Fibroblast of skin of abdomen (primary cell): ENCODE measurements around the gene ECHDC1. TPM values are rescaled to one million over a fixed set of nuclear protein-coding genes. Genes with fewer than 3 reads are reported as not detected.
A peak's percentile ranks its signal among the peaks of the same experiment; 100 is the strongest.
"Not testable (repeated sequence)": the region's sequence is repeated elsewhere in the genome, so short reads cannot be mapped to it uniquely, and the experiment has no call there.

Source experiments
- DNase-seq: peaks from one replicate; pipeline ENCODE4 v3.0.0-alpha.2; 2013
- polyA plus RNA-seq, 2 experiments: library from polyadenylated mRNA; unstranded; fragments of 120-200 nt; gene quantifications; one replicate each; pipeline ENCODE4 v1.2.1, GENCODE V29; 2013; ENCODE audit not compliant: insufficient read length in 2 of 2

The ECHDC1 gene, protein sequence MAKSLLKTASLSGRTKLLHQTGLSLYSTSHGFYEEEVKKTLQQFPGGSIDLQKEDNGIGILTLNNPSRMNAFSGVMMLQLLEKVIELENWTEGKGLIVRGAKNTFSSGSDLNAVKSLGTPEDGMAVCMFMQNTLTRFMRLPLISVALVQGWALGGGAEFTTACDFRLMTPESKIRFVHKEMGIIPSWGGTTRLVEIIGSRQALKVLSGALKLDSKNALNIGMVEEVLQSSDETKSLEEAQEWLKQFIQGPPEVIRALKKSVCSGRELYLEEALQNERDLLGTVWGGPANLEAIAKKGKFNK
- 50.1 TPM for polyA plus RNA-seq (2013, experiment 1 of 2; ENCODE audit: insufficient read length)
- 53.9 TPM for polyA plus RNA-seq (2013, experiment 2 of 2; ENCODE audit: insufficient read length)

GRCh38 chr6:127342946-127343808, at the start of gene ECHDC1:
ECHDC1 (minus strand) TSS chr6:127343609; CDS start chr6:127331028, 12,581 bp downstream.
- peak; percentile 73 for DNase-seq

DNA sequence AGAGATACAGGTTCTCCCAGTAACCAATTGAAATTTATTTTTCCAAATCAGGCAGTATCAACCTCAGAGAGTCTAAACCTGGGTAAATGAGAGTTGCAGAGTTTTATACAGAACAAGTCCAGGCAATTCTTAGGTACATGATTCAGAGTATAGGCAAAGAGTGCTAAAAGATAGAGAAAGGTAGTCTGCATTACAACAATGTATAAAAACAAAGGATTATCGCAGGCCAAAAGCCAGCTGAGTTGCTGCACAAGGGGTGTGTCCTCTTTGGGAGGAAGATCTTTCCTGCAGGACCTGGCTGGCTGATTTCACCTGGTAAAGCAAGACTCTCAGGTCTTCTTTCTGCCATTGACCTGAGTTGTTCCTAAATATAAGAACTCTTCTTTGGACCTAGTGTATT, 48.9 kb upstream of the ECHDC1 start:
- no peak for DNase-seq

DNA sequence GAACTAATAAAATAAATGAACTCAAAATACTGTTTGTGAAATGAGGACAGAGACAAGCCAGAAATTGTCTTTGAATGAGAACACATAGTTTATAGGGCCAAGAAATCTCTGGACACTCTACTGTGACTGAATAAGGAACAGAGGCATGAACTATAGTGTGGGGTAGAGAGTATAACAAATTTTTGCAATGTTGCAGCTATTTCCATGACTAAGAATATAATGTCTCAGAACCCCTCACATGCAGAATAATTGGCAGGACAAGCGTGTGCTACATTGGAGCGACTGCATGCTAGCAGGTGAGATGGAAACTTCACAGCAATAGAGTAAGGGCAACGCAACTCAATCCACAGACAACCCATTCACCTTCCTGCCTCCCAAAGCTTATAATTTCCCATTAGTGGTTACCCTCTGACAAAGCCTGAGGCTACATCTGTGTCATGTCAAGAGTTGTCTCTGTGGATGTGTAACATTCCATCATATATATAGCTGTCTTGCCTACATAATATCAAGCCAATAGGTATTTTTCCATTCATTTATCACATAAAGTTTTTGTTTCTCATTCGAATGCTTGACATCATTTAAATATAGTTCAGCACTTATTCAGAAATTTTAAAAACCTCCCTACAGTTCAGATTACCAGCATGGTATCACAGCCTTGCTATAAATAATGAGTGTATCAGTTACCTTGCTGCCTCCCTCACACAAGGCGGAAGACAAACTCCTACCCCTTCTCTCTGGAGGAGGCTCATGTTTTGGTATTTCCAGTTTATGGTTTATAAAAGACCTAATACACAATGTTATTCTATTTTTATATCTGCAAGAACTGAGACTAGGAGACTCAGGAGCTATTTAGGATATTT, 47.9 kb upstream of the ECHDC1 start:
- no peak for DNase-seq

DNA sequence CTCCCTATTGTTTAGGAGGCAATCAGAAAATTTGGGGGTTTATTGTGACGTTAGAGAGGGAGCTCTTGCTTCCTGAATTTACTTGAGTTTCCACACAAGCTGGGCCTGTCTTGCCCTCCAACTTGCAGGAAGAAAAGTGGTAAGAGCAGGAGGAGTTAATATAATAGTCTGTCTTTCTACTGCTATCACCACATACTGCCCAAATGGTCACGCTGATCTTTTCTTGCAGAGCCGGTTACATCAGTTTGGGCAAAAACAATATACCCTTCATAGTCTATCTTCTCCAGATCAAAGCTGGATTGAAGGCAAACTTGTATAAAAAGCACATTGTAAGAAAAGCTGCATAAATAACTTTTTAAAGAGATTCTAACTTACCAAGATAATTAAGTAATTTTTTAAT, 46.3 kb upstream of the ECHDC1 start:
- no peak for DNase-seq

- no peak for DNase-seq
Observed at GRCh38 chr6:127385668-127386430, 42.4 kb upstream of the ECHDC1 start.

- not testable (repeated sequence) for DNase-seq
Observed at GRCh38 chr6:127384848-127385247, 41.4 kb upstream of the ECHDC1 start.

- DNase-seq = peak; percentile 56
Observed at GRCh38 chr6:127383988-127384387, 40.6 kb upstream of the ECHDC1 start.

- no peak for DNase-seq
Observed at GRCh38 chr6:127382413-127382812, 39.0 kb upstream of the ECHDC1 start.

DNA sequence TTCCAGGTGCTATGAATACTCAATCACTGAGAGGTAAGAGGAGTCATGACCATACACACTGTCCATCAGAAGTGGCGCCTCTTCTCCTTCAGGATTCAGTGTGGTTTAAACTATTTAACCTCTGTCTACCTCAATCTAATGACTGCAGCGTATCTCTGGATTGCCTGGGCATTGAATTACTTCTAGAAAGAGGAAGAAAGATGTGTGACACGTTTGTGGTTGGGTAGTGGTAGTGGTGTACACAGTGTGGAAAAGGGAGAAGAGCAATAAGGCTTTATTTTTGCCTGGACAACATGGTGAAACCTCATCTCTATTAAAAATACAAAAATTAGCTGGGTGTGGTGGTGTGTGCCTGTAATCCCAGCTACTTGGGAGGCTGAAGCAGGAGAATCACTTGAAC, 38.0 kb upstream of the ECHDC1 start:
- no peak for DNase-seq

DNA sequence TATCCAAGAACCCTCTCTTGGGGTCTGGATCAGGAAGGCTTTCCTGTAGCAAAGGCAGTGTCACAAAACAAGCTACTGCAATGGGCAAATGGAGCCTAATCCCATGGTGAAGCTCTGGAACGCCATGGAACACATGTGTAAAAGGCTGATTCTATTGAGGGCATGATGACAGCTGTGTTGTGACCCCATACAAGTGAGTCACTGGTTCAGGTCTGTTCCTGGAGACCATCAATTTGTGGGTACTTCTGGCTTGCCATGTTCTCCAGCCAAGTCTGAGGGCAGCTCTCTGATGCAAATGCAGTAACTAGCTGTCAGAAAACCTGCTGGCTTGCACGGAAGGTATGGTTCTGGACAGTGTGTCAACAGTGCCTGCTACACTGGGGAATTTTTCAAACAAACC, 33.3 kb upstream of the ECHDC1 start:
- no peak for DNase-seq

DNA sequence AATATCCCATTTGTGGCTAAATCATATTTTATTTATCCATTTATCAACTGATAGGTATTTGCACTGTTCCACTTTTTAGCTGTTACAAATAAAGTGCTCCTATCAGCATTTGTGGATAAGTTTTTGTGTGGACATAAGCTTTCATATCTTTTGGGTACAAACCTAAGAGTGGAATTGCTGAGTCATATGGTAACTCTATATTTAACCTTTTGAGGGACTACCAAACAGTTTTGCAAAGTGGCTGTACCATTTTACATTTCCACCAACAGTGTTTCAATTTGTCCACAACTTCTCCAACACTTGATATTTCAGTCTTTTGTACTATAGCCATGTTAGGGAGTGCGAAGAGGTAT, 23.6 kb upstream of the ECHDC1 start:
- no peak for DNase-seq

GRCh38 chr6:127366282-127367022, 23.0 kb upstream of the ECHDC1 start:
- peak; percentile 98 for DNase-seq

GRCh38 chr6:127365874-127366273, 22.5 kb upstream of the ECHDC1 start:
- no peak for DNase-seq

DNA sequence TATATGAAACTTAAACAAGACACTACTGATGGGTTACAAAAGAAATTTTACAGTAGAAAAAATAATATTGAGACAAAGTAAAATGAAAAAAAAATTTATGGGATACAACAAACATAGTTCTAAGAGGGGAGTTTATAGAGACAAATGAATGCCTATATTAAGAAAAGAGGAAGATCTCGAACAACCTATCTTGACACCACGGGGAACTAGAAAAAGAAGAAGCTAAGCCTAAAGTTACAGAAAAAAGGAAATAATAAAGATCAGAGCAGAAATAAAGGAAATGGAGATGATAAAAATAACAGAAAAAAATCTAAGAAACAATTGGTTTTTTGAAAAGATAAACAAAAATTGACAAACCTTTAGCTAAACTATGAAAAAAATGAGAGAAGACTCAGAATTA, 9.1 kb upstream of the ECHDC1 start:
- no peak for DNase-seq

GRCh38 chr6:127349980-127350379, 6.6 kb upstream of the ECHDC1 start:
- DNase-seq = no peak

DNA sequence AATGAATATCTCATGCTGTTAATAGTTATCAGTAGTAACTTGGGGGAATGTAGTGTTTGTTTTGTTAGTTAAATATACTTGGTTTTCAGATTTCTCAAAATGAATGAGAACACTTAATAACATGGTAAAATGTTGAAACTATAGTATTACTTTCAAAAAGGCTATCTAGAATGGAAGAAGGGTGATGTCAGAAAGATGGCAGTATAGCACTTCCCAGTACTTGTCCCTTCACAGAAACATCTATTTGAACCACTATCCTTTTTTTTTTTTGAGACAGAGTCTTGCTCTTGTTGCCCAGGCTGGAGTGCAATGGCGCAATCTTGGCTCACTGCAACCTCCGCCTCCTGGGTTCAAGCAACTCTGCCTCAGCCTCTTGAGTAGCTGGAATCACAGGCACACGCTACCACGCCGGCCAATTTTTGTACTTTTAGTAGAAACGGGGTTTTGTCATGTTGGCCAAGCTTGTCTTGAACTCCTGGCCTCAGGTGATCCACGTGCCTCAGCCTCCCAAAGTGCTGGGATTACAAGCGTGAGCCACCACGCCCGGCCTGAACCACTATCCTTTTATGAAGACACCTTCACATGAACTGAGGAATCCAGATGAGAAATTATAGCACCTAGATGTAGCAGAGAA, 4.7 kb upstream of the ECHDC1 start:
- no peak for DNase-seq

GRCh38 chr6:127347178-127347577, 3.8 kb upstream of the ECHDC1 start:
- DNase-seq = no peak

DNA sequence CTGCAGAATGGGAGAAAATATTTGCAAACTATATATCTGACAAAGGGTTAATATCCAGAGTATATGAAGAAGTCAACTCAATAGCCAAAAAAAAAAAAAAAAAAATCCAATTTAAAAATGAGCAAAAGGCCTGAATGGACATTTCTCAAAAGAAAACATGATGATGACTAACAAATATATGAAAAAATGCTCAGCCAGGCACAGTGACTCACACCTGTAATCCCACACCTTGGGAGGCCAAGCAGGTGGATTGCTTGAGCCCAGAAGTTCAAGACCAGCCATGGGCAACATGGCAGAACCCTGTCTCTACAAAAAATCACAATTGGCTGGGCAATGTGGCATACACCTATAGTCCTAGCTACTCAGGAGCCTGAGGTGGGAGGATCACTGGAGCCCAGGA, 2.1 kb upstream of the ECHDC1 start:
- no peak for DNase-seq

- DNase-seq = peak; percentile 49
Observed at GRCh38 chr6:127343809-127344659, 625 bp upstream of the ECHDC1 start.
